NCI-H146 treated with DMSO at 0.1 percent for 48 hours (cell line): Measurements from ENCODE around the gene AFF4.
"Not testable (repeated sequence)": the region's sequence is repeated elsewhere in the genome, so short reads cannot be mapped to it uniquely, and the experiment has no call there.

ENCODE experiments used
- DNase-seq: peaks from one replicate; lab custom pipeline; 2025; ENCODE audit not compliant: unreplicated experiment; lab: John Stamatoyannopoulos, UW

Gene AFF4

DNA sequence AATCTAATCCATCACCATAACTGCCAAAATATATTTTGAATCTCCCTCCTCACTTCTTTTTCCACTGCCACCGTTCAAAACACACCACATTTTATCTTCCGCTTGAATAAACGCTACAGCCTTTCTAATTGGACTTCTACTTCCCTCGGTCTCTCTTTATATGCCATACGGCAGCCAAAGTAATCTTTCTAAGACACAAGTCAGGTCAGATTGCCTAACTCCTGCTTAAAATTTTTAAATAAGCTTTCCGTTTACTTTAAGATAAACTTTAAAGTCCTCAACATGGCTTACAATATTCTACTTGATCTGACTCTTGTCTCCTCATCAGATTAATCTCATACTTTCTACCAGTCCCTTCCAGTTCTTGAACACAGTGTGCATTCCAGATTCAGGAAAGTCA, 9.7 kb downstream of the AFF4 start:
- DNase-seq: no peak

DNA sequence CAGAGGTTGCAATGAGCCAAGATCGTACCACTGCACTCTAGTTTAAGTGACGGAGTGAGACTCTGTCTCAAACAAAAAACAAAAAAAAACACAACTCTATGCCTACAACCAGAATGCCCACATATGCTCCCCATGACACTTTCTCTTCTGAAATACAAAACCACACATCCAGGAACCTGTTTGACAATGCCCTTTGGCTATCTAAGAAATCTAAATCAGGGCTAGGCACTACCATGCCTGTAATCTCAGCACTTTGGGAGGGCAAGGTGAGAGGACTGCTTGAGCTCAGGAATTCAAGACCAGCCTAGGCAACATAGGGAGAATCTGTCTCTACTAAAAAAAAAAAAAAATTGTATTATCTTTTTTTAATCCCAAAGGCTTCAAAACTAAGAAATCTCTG, 10.6 kb downstream of the AFF4 start:
- DNase-seq: no peak

DNA sequence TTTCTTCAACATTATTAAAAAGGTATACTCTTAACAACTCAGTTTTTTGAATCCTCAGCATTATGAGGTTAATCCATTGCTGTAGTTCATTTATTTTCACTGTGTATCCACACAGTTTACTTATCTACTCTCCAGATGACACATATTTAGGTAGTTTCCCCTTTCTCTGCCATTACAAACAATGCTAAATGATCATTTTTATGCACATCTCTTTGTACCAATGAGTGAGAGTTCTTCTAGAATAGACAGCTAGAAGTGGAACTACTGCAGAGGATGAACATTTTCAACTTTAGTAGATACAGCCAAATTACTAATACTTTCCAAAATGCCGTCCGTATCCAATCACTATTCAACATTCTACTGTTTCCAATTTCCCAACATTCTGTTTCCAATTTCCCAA, 11.5 kb downstream of the AFF4 start:
- DNase-seq: no peak

DNA sequence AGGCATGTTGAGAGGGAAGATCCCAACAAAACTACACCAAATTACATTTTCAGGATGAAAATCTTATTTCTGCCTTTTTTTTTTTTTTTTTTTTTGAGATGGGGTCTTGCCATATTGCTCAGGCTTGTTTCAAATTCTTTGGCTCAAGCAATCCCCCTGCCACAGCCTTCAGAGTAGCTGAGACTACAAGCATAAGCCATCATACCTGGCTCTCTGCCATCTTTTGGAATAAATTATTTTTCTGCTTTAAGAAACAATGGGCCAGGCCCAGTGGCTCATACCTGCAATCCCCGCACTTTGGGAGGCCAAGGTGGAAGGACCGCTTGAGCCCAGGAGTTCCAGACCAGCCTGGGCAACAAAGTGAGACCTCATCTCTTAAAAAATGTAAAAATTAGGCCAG, 14.3 kb downstream of the AFF4 start:
- DNase-seq: no peak

- DNase-seq: no peak
Measured at GRCh38 chr5:132947671-132948070, 15.8 kb downstream of the AFF4 start.

DNA sequence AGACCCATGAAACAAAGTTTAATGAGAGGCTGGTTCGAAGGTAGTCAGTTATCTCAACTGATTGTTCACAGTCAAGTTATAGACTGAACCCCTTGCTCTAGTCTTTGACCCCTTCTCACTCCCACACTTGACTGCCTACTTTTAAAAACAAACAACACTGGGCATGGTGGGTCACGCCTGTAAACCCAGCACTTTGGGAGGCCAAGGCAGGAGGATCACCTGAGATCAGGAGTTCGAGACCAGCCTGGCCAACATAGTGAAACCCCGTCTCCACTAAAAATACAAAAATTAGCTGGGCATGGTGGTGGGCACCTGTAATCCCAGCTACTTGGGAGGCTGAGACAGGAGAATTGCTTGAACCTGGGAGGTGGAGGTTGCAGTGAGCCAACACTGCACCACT, 18.1 kb downstream of the AFF4 start:
- DNase-seq: not testable (repeated sequence)

GRCh38 chr5:132943362-132944022, 19.9 kb downstream of the AFF4 start:
- no peak for DNase-seq

DNA sequence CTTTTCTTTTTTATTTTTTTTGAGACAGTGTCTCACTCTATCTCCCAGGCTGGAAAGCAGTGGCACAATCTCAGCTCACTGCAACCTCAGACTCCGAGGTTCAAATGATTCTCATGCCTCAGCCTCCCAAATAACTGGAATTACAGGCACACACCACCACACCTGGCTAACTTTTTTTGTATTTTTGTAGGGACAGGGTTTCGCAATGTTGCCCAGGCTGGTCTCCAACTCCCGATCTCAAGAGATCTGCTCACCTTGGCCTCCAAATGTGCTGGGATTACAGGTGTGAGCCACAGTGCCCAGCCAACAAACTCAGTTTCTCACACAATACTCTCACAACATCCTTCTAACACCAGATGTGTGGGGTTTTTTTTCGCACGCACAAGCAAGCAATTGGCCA, 22.1 kb downstream of the AFF4 start:
- no peak for DNase-seq

DNA sequence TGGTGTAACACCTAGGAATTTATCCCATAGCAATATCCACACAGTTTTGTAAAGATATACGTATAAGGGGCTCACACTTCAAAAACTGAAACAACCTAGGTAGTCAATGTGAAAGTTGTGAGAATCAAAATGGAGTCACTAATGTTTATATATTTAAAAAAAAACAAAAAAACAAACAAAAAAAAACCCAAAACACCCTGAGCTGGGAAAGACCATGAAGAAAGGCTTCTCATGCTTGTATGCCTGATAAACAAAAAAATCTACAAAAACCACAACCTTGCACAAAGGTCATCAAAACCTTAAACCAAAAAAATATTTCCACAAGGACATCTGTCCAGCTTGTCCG, 35.4 kb downstream of the AFF4 start:
- DNase-seq: no peak

GRCh38 chr5:132927355-132928061, 35.9 kb downstream of the AFF4 start:
- no peak for DNase-seq

DNA sequence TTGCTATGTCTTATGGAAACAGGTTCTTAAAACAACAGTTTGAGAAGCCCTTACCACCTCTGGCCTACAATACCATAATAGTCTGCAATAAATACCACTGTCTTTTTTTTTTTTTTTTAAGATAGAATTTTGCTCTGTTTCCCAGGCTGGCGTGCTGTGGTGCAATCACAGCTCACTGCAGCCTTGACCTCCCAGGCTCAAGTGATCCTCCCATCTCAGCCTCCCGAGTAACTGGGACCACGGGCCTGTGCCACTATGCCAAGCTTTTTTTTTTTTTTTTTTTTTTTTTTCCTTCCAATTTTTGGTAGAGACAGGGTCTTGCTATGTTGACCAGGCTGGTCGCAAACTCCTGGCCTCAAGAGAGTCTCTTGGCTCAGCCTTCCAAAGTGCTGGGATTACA, 37.0 kb downstream of the AFF4 start:
- no peak for DNase-seq

GRCh38 chr5:132916086-132916485, 47.3 kb downstream of the AFF4 start:
- DNase-seq: no peak

DNA sequence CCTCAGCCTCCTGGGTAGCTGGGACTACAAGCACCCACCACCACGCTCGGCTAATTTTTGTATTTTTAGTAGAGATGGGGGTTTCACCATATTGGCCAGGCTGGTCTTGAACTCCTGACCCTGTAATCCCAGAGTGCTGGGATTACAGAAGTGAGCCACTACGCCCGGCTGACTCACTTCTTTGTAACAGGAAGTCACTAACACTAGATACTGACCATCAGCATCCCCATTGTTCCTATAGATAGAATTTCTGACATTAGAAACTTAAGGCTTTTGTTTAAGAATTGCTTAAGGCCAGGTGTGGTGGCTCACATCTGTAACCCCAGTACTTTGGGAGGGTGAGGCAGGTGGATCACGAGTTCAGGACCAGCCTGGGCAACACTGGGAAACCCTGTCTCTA, 47.8 kb downstream of the AFF4 start:
- no peak for DNase-seq

DNA sequence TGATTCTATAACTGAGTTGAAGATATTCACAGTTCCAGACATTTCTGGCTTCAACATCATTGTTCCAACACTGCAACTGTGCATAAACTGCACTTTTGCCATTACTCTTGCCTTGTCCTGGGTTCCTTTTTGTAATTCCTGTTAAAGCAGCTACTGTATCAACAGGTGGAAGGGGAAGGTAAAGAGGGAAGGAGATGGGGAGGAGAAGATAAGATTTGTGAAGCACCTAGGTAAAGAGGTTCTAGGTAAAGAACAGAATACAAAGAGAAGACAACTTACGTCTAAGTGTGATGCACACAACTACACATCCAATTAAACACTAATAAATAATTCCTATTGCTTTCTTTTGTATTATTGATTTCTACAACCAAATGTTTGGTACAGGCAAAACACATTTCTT, 53.7 kb downstream of the AFF4 start:
- DNase-seq: no peak

DNA sequence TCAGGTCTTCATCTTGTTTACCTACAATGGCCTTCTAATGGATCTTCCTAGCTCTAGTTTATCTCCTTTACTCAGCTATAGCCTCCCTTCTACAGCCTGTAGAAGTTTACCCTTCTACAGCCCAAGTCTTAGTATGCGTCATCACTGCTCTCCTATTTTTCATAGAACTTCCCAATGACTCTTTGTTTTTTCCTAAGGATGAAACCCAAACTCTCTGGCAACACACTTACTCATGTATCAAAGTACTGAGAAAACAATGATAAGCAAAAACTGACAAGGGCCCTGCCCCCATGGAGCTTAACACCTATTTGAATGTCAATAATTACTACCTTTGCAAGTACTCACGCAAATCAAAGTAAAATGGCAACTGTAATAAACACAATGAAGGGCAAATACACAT, 56.3 kb downstream of the AFF4 start:
- no peak for DNase-seq

- DNase-seq: peak; percentile 68
Measured at GRCh38 chr5:132905938-132906337, 57.5 kb downstream of the AFF4 start.

GRCh38 chr5:132901730-132902129, 61.7 kb downstream of the AFF4 start:
- DNase-seq: no peak

DNA sequence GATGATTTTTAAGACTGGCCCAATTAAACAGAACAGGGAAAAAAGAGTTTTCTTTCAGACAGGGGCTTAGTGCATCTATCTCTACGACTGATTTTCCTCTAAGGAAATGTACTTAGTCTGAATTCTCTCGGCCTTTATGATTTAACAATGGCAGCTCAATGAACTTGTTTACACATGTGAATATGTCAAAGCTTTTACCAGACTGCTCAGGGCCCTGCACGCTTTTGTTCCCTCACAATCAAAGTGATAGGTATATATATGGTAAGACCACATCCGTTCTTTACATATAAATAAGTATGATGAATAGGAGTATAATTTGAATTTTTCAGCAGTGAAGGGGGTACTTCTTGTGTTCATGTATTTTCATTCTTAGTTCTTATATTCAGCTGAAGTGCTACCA, 62.4 kb downstream of the AFF4 start:
- DNase-seq: peak; percentile 52

- no peak for DNase-seq
Measured at GRCh38 chr5:132898094-132898493, 65.3 kb downstream of the AFF4 start.

DNA sequence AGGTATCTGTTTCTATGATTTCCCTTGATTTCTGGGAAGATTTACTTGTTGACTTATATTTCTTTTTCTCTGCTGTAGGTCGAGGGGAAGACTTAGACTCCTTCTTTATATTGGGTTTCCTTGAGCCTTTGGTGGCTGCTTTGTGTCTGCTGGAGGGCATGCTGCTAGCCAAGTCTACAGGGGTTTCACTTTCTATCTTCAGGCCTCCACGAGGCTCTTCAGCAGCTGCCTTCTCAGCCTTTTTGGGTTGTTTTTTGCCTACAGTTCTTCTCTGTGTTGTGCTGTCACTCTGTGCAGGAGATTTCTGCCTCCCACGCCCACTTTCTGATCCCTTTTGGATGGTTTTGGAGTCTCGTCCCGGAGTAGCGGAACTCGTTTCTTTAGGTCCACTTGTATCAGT, 66.7 kb downstream of the AFF4 start:
- DNase-seq: no peak

- no peak for DNase-seq
Measured at GRCh38 chr5:132895719-132896305, 67.6 kb downstream of the AFF4 start.

- DNase-seq: no peak
Measured at GRCh38 chr5:132890817-132891216, 72.6 kb downstream of the AFF4 start.

DNA sequence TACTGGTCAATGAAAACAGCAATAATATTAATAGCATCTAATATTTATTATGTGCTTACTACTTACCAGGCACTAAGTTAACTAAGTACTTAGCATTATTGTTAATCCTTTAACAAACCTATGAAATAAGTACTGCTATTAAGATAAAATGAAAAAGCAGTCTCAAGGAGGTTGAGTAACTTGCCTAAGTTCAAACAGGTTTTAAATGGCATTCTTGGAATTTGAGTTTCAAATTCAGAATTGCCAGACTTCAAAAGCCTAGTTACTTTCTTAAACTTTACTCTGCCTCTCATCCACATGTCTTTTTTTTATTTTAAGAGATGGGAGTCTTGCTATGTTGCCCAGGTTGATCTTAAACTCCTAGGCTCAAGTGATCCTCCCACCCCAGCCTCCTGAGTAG, 73.9 kb downstream of the AFF4 start:
- DNase-seq: no peak
